H9 (cell line): ENCODE results near the gene OPRL1. TPM values are rescaled to one million over a fixed set of nuclear protein-coding genes. Genes with fewer than 3 reads are reported as not detected.

Experiments
- DNase-seq: peaks from one replicate; pipeline ENCODE4 v3.0.0-alpha.2; 2017
- H2AFZ ChIP-seq: one replicate; pipeline ENCODE4 v1.6.1; 2013; ENCODE audit warnings: mild to moderate bottlenecking, low read length, control low read depth, moderate library complexity
- H2AK5ac ChIP-seq: 2 replicates; pipeline ENCODE4 v1.6.1; 2013; ENCODE audit warnings: low read length, control low read depth, mixed read lengths; ENCODE audit not compliant: insufficient read length
- H2BK120ac ChIP-seq: one replicate; pipeline ENCODE4 v1.6.1; 2013; ENCODE audit warnings: low read depth, mild to moderate bottlenecking, low read length, control low read depth, inconsistent platforms; ENCODE audit not compliant: poor library complexity, severe bottlenecking
- H2BK12ac ChIP-seq: 2 replicates; pipeline ENCODE4 v1.6.1; 2013; ENCODE audit warnings: low read length, control low read depth, mixed read lengths, low read depth; ENCODE audit not compliant: insufficient read length
- H2BK15ac ChIP-seq: 2 replicates; pipeline ENCODE4 v1.6.1; 2013; ENCODE audit warnings: low read depth, low read length, control low read depth
- H2BK20ac ChIP-seq: one replicate; pipeline ENCODE4 v1.6.1; 2013; ENCODE audit warnings: low read depth, mild to moderate bottlenecking, low read length, control low read depth, inconsistent platforms; ENCODE audit not compliant: poor library complexity, severe bottlenecking
- H2BK5ac ChIP-seq: 2 replicates; pipeline ENCODE4 v1.6.1; 2013; ENCODE audit warnings: low read length, control low read depth, mixed read lengths; ENCODE audit not compliant: insufficient read length
- H3K14ac ChIP-seq: 2 replicates; pipeline ENCODE4 v1.6.1; 2013; ENCODE audit warnings: low read length, control low read depth; ENCODE audit not compliant: insufficient read depth
- H3K18ac ChIP-seq: 2 replicates; pipeline ENCODE4 v1.6.1; 2013; ENCODE audit warnings: low read depth, mild to moderate bottlenecking, mixed read lengths, low read length, control low read depth; ENCODE audit not compliant: insufficient read length
- H3K23ac ChIP-seq: 2 replicates; pipeline ENCODE4 v1.6.1; 2013; ENCODE audit warnings: low read length, control low read depth, mixed read lengths, low read depth; ENCODE audit not compliant: insufficient read length
- H3K23me2 ChIP-seq: 2 replicates; pipeline ENCODE4 v1.6.1; 2013; ENCODE audit warnings: low read depth, mild to moderate bottlenecking, mixed read lengths, low read length, control low read depth; ENCODE audit not compliant: insufficient read length, poor library complexity, severe bottlenecking
- H3K27ac ChIP-seq: 2 replicates; pipeline ENCODE4 v1.5.1; 2013; ENCODE audit warnings: low read length, control low read depth, mixed read lengths, low read depth; ENCODE audit not compliant: insufficient read length
- H3K27me3 ChIP-seq: 2 replicates; pipeline ENCODE4 v1.6.1; 2013; ENCODE audit warnings: low read length, control low read depth, inconsistent platforms; ENCODE audit not compliant: insufficient read depth
- H3K4ac ChIP-seq: 2 replicates; pipeline ENCODE4 v1.6.1; 2013; ENCODE audit warnings: low read depth, mild to moderate bottlenecking, control low read depth, inconsistent platforms, low read length, moderate library complexity
- H3K4me1 ChIP-seq: 2 replicates; pipeline ENCODE4 v1.6.1; 2013; ENCODE audit warnings: low read length, control low read depth, inconsistent platforms; ENCODE audit not compliant: insufficient read depth
- H3K4me2 ChIP-seq: 2 replicates; pipeline ENCODE4 v1.6.1; 2013; ENCODE audit warnings: low read length, control low read depth, mixed read lengths; ENCODE audit not compliant: insufficient read length, insufficient read depth
- H3K56ac ChIP-seq: 2 replicates; pipeline ENCODE4 v1.6.1; 2013; ENCODE audit warnings: low read depth, mild to moderate bottlenecking, mixed read lengths, low read length, control low read depth; ENCODE audit not compliant: insufficient read length
- H3K79me1 ChIP-seq: 2 replicates; pipeline ENCODE4 v1.6.1; 2013; ENCODE audit warnings: low read depth, mild to moderate bottlenecking, moderate library complexity, low read length, control low read depth, inconsistent platforms; ENCODE audit not compliant: insufficient read depth, poor library complexity, severe bottlenecking
- H3K79me2 ChIP-seq: 2 replicates; pipeline ENCODE4 v1.6.1; 2013; ENCODE audit warnings: low read length, control low read depth, inconsistent platforms; ENCODE audit not compliant: insufficient read depth
- H3K9ac ChIP-seq: 2 replicates; pipeline ENCODE4 v1.6.1; 2013; ENCODE audit warnings: low read length, control low read depth, mixed read lengths; ENCODE audit not compliant: insufficient read length; ENCODE audit errors: extremely low read depth
- H3K9me3 ChIP-seq: one replicate; pipeline ENCODE4 v1.6.1; 2013; ENCODE audit warnings: low read depth, low read length, inconsistent platforms; ENCODE audit not compliant: control insufficient read depth
- H3T11ph ChIP-seq: one replicate; pipeline ENCODE4 v1.6.1; 2013; ENCODE audit warnings: mild to moderate bottlenecking, low read length, control low read depth, inconsistent platforms
- H4K20me1 ChIP-seq: one replicate; pipeline ENCODE4 v1.6.1; 2013; ENCODE audit not compliant: control insufficient read depth, insufficient read length, insufficient read depth
- H4K5ac ChIP-seq: 2 replicates; pipeline ENCODE4 v1.6.1; 2013; ENCODE audit warnings: low read depth, mild to moderate bottlenecking, mixed read lengths, low read length, control low read depth; ENCODE audit not compliant: insufficient read length
- H4K8ac ChIP-seq: replicated peaks from 2 replicates; pipeline ENCODE4 v1.6.1; 2013; ENCODE audit warnings: low read length, control low read depth, mixed read lengths, low read depth; ENCODE audit not compliant: insufficient read length
- H4K91ac ChIP-seq: 2 replicates; pipeline ENCODE4 v1.6.1; 2013; ENCODE audit warnings: low read depth, mild to moderate bottlenecking, moderate library complexity, mixed read lengths, low read length, control low read depth; ENCODE audit not compliant: insufficient read length
- H3K27ac Mint-ChIP-seq, 3 experiments: 2 replicates in 2 of 3; 3 replicates in 1 of 3; pipeline ENCODE4 v1.8.0; 2020 to 2021; ENCODE audit warnings: mixed read lengths in 3 of 3, mild to moderate bottlenecking in 1 of 3, moderate library complexity in 1 of 3
- H3K27me3 Mint-ChIP-seq: 2 replicates; pipeline ENCODE4 v1.8.0; 2021; ENCODE audit warnings: low read depth, mild to moderate bottlenecking, moderate library complexity, mixed read lengths
- H3K36me3 Mint-ChIP-seq, 3 experiments: 2 replicates in 2 of 3; 3 replicates in 1 of 3; pipeline ENCODE4 v1.8.0; 2020 to 2021; ENCODE audit warnings: low read depth in 3 of 3, mixed read lengths in 3 of 3; ENCODE audit not compliant: insufficient read depth in 1 of 3
- H3K4me1 Mint-ChIP-seq, 2 experiments: 2 replicates each; pipeline ENCODE4 v1.8.0; 2020; ENCODE audit warnings: mixed read lengths in 2 of 2
- H3K4me3 Mint-ChIP-seq, 2 experiments: 2 replicates in 1 of 2; 3 replicates in 1 of 2; pipeline ENCODE4 v1.8.0; 2020 to 2021; ENCODE audit warnings: mild to moderate bottlenecking in 2 of 2, mixed read lengths in 2 of 2, moderate library complexity in 1 of 2
- H3K9me3 Mint-ChIP-seq, 2 experiments: 2 replicates in 1 of 2; 3 replicates in 1 of 2; pipeline ENCODE4 v1.8.0; 2020; ENCODE audit warnings: mild to moderate bottlenecking in 2 of 2, mixed read lengths in 2 of 2, moderate library complexity in 1 of 2
- CTCF ChIP-seq: fragments of 200-600 bp; sonication (generic); conservative IDR thresholded peaks from 3 replicates; pipeline ENCODE4 v1.8.0; 2021; ENCODE audit warnings: antibody characterized with exemption, mild to moderate bottlenecking
- WGBS: extraction: QIAGEN DNeasy Blood & Tissue Kit; methylation state at CpG from one replicate; pipeline ENCODE4 v1.1.7; 2013; ENCODE audit warnings: missing lambda C conversion rate, low lambda C conversion rate, mixed read lengths; ENCODE audit not compliant: insufficient read length; ENCODE audit errors: extremely low coverage; 5-methylcytosine and 5-hydroxymethylcytosine counted together
- total RNA-seq: library from RNA; stranded (reverse); gene quantifications from 2 replicates; pipeline ENCODE4 v1.2.1, GENCODE V29; 2021

OPRL1 gene
- total RNA-seq, 1 experiment from 2014 or later: 0.90 TPM

- Histone ChIP-seq H3K4ac (no peak overlapping the region), H3K14ac (no peak overlapping the region), H3K4me2 (no peak overlapping the region), H2AK5ac (no peak overlapping the region), H3K18ac (no peak overlapping the region), H2BK120ac (no peak overlapping the region), H3K56ac (no peak overlapping the region), H2BK15ac (no peak overlapping the region), H3K9ac (no peak overlapping the region), H2BK5ac (no peak overlapping the region), H3K23me2 (no peaks in the 10 kb centered on the region), H2BK12ac (no peak overlapping the region), H4K5ac (no peak overlapping the region), H3K27me3 (peaks cover 26% of the 10 kb centered on the region; the same call in 1 of the 2 replicates), H3K79me2 (no peaks in the 10 kb centered on the region), H3K4me1 (no peaks in the 10 kb centered on the region), H3K79me1 (no peaks in the 10 kb centered on the region), H2AFZ (no peak overlapping the region), H3K9me3 (no peaks in the 10 kb centered on the region), H4K8ac (no peak overlapping the region), H4K91ac (no peak overlapping the region), H3K23ac (no peak overlapping the region), H4K20me1 (no peaks in the 10 kb centered on the region), H3T11ph (no peak overlapping the region), H2BK20ac (no peak overlapping the region), H3K27ac (no peak overlapping the region)
- Mint-ChIP-seq H3K36me3 (peaks cover 0 to 2% (median 0%) of the 10 kb centered on the region in 3 experiments; a peak in 2 of 7 replicates), H3K27ac (no peak overlapping the region), H3K4me1 (peaks cover 17 to 25% of the 10 kb centered on the region in 2 experiments), H3K4me3 (no peak overlapping the region), H3K9me3 (peaks cover 0 to 3% of the 10 kb centered on the region in 2 experiments; a peak in 1 of 5 replicates), H3K27me3 (peaks cover 82% of the 10 kb centered on the region)
- WGBS: no CpG with 5 or more reads among the region's 101 CpGs
- no peak for DNase-seq
- no peak for TF ChIP-seq CTCF
Observed at GRCh38 chr20:64048402-64049044, 31.4 kb upstream of the OPRL1 start.
